ENCODE data around the gene ALDOB.

The ALDOB gene

GRCh38 chr9:101432171-101432570 lies 3.4 kb downstream of the ALDOB start:
- DNase-seq (ENCODE audit: low read depth): no peak
- H3K4me3 ChIP-seq (ENCODE audit: low read length): no peak overlapping the region
- no peak for TF ChIP-seq CTCF (IDR thresholded peaks at IDR 0.05; ENCODE audit: insufficient read depth, low read depth, low read length, missing control alignments)

GRCh38 chr9:101429736-101430135 lies 5.8 kb downstream of the ALDOB start:
- H3K4me3 ChIP-seq (ENCODE audit: low read length): no peak overlapping the region
- no peak for TF ChIP-seq CTCF (IDR thresholded peaks at IDR 0.05; ENCODE audit: insufficient read depth, low read depth, low read length, missing control alignments)
- no peak for DNase-seq (ENCODE audit: low read depth)

- DNase-seq (ENCODE audit: low read depth): no peak
- H3K4me3 ChIP-seq (ENCODE audit: low read length): no peak overlapping the region
- TF ChIP-seq CTCF (IDR thresholded peaks at IDR 0.05; ENCODE audit: insufficient read depth, low read depth, low read length, missing control alignments): no peak
These were observed 6.7 kb downstream of the ALDOB start for GRCh38 chr9:101428909-101429308.

- TF ChIP-seq CTCF (IDR thresholded peaks at IDR 0.05; ENCODE audit: insufficient read depth, low read depth, low read length, missing control alignments): no peak
- no peak for DNase-seq (ENCODE audit: low read depth)
These were observed 7.5 kb downstream of the ALDOB start for GRCh38 chr9:101427957-101428655.

GRCh38 chr9:101427358-101427757 lies 8.2 kb downstream of the ALDOB start:
- DNase-seq (ENCODE audit: low read depth): no peak
- TF ChIP-seq CTCF (IDR thresholded peaks at IDR 0.05; ENCODE audit: insufficient read depth, low read depth, low read length, missing control alignments): no peak
- no peak overlapping the region for H3K4me3 ChIP-seq (ENCODE audit: low read length)

More at GRCh38 chr9:101427957-101428655, 7.5 kb downstream of the ALDOB start:
- no peak overlapping the region for H3K4me3 ChIP-seq (ENCODE audit: low read length)

- no peak overlapping the region for H3K4me3 ChIP-seq (ENCODE audit: low read length)
- TF ChIP-seq CTCF (IDR thresholded peaks at IDR 0.05; ENCODE audit: insufficient read depth, low read depth, low read length, missing control alignments): no peak
- DNase-seq (ENCODE audit: low read depth): no peak
These were observed 13.9 kb downstream of the ALDOB start for GRCh38 chr9:101421653-101422065.

GRCh38 chr9:101419863-101420262 lies 15.7 kb downstream of the ALDOB start:
- TF ChIP-seq CTCF (IDR thresholded peaks at IDR 0.05; ENCODE audit: insufficient read depth, low read depth, low read length, missing control alignments): no peak
- DNase-seq (ENCODE audit: low read depth): no peak
- no peak overlapping the region for H3K4me3 ChIP-seq (ENCODE audit: low read length)
